ENCODE data around the gene EHBP1. TPM values are rescaled to one million over a fixed set of nuclear protein-coding genes. Genes with fewer than 3 reads are reported as not detected.

The EHBP1 gene
- total RNA-seq, 1 donor from 2014 or later: 46.5 TPM

- H3K4me3 Mint-ChIP-seq (ENCODE audit: unreplicated experiment): no peak overlapping the region
- TF ChIP-seq CTCF (IDR thresholded peaks at IDR 0.05): no peak
- DNase-seq (ENCODE audit: extremely low spot score, unreplicated experiment): no peak
- no peak overlapping the region for H3K27ac Mint-ChIP-seq (ENCODE audit: unreplicated experiment)
- no peaks in the 10 kb centered on the region for H3K9me3 Mint-ChIP-seq (ENCODE audit: unreplicated experiment)
- H3K36me3 Mint-ChIP-seq (ENCODE audit: unreplicated experiment): no peaks in the 10 kb centered on the region
- H3K27me3 Mint-ChIP-seq (ENCODE audit: unreplicated experiment): no peaks in the 10 kb centered on the region
- peaks cover 4% of the 10 kb centered on the region for H3K4me1 Mint-ChIP-seq (ENCODE audit: unreplicated experiment)
Measured at GRCh38 chr2:62698653-62699052, 6.9 kb upstream of the EHBP1 start.

GRCh38 chr2:62704654-62705006 is 883 bp upstream of the EHBP1 start:
- no peak for DNase-seq (ENCODE audit: extremely low spot score, unreplicated experiment)
- peak overlapping the region; percentile 88 for H3K27ac Mint-ChIP-seq (ENCODE audit: unreplicated experiment)
- peaks cover 42% of the 10 kb centered on the region for H3K4me1 Mint-ChIP-seq (ENCODE audit: unreplicated experiment)
- peak overlapping the region; percentile 87 for H3K4me3 Mint-ChIP-seq (ENCODE audit: unreplicated experiment)
- H3K9me3 Mint-ChIP-seq (ENCODE audit: unreplicated experiment): no peaks in the 10 kb centered on the region
- H3K36me3 Mint-ChIP-seq (ENCODE audit: unreplicated experiment): peaks cover 9% of the 10 kb centered on the region
- no peaks in the 10 kb centered on the region for H3K27me3 Mint-ChIP-seq (ENCODE audit: unreplicated experiment)
- no peak for TF ChIP-seq CTCF (IDR thresholded peaks at IDR 0.05)

- Mint-ChIP-seq H3K27ac (ENCODE audit: unreplicated experiment) (peak overlapping the region; percentile 88), H3K4me1 (ENCODE audit: unreplicated experiment) (peaks cover 42% of the 10 kb centered on the region), H3K9me3 (ENCODE audit: unreplicated experiment) (no peaks in the 10 kb centered on the region), H3K36me3 (ENCODE audit: unreplicated experiment) (peaks cover 9% of the 10 kb centered on the region), H3K4me3 (ENCODE audit: unreplicated experiment) (peak overlapping the region; percentile 87), H3K27me3 (ENCODE audit: unreplicated experiment) (no peaks in the 10 kb centered on the region)
- TF ChIP-seq CTCF (IDR thresholded peaks at IDR 0.05): peak; percentile 53
- DNase-seq (ENCODE audit: extremely low spot score, unreplicated experiment): peak; percentile 87
Measured at GRCh38 chr2:62705859-62706720, 577 bp downstream of the EHBP1 start.

- H3K27ac Mint-ChIP-seq (ENCODE audit: unreplicated experiment): peak overlapping the region; percentile 88
- H3K4me1 Mint-ChIP-seq (ENCODE audit: unreplicated experiment): peaks cover 42% of the 10 kb centered on the region
- peaks cover 9% of the 10 kb centered on the region for H3K36me3 Mint-ChIP-seq (ENCODE audit: unreplicated experiment)
- peak overlapping the region; percentile 87 for H3K4me3 Mint-ChIP-seq (ENCODE audit: unreplicated experiment)
- no peak for DNase-seq (ENCODE audit: extremely low spot score, unreplicated experiment)
- no peaks in the 10 kb centered on the region for H3K27me3 Mint-ChIP-seq (ENCODE audit: unreplicated experiment)
- H3K9me3 Mint-ChIP-seq (ENCODE audit: unreplicated experiment): no peaks in the 10 kb centered on the region
- TF ChIP-seq CTCF (IDR thresholded peaks at IDR 0.05): no peak
Measured at GRCh38 chr2:62706721-62707521, 1.4 kb downstream of the EHBP1 start.

- no peak overlapping the region for H3K4me3 Mint-ChIP-seq (ENCODE audit: unreplicated experiment)
Measured at GRCh38 chr2:62708751-62709150, 3.2 kb downstream of the EHBP1 start.

More at GRCh38 chr2:62708751-62709150, 3.2 kb downstream of the EHBP1 start:
- no peak for TF ChIP-seq CTCF (IDR thresholded peaks at IDR 0.05)
- no peak for DNase-seq (ENCODE audit: extremely low spot score, unreplicated experiment)
- peaks cover 9% of the 10 kb centered on the region for H3K36me3 Mint-ChIP-seq (ENCODE audit: unreplicated experiment)
- peaks cover 37% of the 10 kb centered on the region for H3K4me1 Mint-ChIP-seq (ENCODE audit: unreplicated experiment)
- H3K27ac Mint-ChIP-seq (ENCODE audit: unreplicated experiment): no peak overlapping the region
- H3K27me3 Mint-ChIP-seq (ENCODE audit: unreplicated experiment): no peaks in the 10 kb centered on the region
- no peaks in the 10 kb centered on the region for H3K9me3 Mint-ChIP-seq (ENCODE audit: unreplicated experiment)

Measured in osteocyte (in vitro differentiated cells).